NCI-H1092 (cell line): ENCODE data around the gene C1QTNF4.

Experiments used
- DNase-seq: peaks from one replicate; lab custom pipeline; 2025; lab: John Stamatoyannopoulos, UW

C1QTNF4 gene

DNA sequence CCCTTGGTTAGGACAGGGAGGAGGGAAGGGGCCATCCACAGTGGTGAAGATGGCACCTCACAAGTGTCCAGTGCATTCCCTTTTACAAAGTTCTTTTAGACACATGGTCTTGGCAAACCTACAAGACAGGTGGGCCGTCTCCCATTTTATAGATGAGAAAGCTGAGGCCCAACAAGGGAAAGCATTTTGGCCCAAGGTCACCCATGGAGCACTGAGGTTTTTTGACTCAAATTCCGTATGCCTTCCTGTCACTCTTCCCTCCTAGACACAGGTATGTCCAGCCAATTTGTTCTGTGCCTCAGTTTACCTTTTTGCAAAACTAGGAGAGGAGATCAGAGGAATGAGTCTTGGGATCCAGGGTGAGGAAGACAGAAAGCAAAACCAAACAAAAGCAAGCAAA, 1.2 kb downstream of the C1QTNF4 start:
- DNase-seq = no peak

DNA sequence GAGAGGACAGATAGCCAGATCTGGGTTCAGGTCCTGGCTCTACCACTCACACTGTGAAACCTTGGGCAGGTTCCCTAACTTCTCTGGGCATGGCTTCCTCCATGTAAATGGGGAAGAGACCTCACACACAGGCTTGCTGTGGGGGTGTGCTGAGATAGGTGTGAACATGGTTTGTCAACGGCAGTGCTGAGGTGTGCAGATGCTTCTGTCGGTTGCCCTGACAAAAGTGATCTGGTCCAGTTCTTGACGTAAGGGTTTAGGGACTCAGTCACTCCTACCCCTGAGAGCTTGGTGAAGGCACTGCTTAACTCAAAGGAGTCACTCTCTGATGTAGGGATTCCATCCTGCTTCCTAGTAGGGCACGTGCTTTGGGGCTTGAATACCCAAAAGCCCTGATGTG, 2.0 kb downstream of the C1QTNF4 start:
- DNase-seq = no peak

DNA sequence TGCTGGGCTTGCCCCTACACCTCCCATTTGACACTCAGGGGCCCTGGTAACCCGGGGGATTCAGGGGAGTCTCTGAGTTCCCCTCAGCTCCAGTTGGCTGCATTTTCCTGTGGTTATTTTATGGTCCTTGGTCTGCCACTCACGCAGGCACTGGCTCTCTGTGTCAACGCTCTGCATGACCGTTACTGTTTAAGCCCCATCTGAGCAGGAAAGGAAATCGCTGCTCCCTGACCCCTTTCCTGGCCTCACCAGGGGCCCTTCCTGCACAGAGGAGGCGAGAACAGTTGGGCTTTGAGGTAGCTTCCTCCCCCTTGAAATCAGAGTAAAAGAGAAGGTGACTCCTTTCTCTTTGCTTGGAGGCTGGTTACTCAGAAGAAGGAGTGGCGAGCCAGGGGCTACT, 2.4 kb downstream of the C1QTNF4 start:
- DNase-seq = no peak

DNA sequence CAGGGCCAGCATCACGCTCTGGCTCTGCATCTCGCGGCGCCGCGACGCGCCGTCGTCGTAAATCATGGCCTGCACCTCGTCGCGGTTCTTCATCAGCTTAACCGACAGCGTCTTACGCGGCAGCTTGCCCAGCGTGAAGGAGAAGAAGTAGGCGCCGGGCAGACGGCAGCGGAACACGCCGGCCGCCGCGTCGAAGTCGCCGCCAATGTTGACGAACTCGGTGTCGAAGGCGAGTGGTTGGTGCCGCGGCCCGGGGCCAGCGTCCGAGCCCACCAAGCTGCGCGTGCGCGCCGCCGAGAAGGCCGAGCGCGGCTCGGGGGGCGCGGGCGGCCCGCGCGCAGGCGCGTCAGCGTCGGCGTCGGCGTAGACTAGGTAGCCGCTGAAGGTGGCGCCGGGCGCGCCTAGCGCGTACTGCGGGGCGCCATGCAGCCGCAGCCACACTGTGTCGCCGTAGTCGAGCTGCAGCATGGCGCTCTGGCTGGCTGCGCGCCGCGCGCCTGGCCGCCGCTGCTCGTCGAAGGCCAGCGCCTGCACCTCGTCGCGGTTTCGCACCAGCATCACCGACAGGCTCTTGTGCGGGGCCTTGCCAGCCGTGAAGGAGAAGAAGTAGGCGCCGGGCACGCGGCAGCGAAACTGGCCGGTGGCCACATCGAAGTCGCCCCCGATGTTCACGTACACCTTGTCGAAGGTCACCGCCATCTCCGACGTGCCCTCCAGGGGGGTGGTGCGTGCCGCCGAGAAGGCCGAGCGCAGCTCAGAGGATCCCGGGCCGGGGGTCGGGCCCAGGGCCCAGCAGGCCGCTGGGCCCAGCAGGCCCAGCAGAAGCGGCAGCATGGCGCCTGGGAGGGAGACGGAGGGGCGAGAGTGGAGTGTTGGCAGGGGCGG, 4.0 kb downstream of the C1QTNF4 start:
- DNase-seq = no peak

DNA sequence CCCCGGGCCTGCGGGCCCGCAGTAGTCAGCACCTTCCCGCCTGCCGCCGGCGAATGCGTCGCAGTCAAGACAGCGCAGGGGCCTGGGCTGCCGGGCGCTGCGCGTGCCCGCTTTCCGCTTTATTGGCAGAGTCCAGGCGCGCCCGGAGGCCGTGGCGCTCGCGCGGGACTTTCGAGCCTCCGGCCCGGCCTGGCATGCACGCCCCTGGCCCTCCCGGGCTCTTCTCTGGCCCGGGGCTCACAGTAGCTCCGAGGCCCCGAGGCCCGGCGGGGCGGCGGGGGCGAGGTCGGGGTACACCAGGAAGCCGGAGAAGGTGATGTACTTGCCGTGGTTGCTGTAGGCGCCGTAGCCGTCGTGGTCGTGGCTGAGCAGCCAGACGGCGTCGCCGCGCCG, 4.6 kb downstream of the C1QTNF4 start:
- DNase-seq = no peak

DNA sequence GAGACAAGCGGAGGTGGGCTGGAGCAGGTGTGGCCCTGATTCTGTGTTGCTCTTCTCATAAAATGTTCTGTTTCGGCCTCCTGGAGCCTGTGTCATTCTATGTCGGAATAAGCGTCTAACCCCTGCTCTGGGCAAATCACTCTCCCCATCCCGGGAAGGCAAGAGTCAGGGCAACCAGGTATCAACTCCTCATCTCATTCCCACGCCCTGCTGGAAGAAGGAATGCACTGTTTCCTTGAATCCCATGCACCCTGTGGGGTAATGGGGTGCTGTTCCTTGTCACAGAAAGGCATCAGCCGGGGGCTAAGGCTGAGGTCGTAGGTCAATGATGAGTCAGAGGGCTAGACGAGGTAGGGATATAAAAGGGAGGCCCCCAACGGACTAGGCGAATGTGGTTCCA, 5.1 kb downstream of the C1QTNF4 start:
- no peak for DNase-seq

DNA sequence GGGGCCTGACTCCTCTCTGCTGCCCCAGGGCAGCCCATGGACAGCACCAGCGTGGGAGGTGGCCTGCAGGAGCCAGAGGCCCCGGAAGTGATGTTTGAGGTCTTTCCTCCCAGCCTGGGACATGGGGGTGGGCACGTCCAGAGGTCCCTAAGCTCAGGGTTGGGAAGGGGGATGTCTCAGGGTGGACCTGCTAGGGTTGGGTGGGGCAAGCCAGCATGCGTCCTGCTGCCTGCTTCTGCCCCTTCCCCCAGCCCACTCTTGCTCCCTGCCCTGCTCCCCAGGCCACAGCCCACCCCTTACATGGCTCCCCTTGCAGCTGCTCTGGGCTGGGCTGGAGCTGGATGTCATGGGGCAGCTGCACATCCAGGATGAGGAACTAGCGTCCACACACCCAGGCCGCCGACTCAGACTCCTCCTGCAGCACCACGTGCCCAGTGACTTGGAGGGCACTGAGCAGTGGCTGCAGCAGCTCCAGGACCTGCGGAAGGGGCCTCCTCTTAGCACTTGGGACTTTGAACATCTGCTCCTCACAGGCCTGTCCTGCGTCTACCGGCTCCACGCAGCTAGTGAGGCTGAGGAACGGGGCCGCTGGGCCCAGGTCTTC, 6.4 kb downstream of the C1QTNF4 start:
- no peak for DNase-seq

DNA sequence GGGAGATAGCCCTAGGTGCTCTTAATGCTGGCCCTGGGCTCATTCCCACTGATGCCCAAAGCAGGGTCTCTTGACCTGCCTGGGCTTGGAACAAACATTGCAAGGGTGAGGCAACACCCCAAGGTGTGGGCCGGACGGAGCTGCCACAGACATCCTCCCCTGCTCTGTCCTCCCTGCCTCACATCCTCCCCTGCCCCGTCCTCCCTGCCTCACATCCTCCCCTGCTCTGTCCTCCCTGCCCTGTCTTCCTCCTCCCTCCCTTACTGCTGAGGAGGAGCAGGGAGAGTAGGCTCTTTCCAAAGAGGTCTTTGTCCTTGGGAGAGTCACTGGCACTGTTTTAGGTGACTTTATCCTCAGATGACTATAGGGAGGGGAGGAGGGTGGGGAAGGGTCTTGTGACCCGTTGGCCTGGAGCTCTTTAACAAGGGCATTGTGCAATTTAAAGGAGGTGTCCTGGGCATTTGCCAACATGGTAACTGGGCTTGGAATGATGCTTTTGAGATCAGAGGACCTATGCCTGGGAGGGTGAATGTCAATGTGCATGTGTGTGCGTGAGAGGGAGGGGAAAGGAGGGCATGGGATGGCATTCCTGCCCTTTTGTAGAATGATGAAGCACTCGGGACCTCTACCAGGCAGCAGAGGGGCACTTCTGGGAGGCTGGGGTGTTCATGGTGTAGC, 7.0 kb downstream of the C1QTNF4 start:
- DNase-seq = no peak

DNA sequence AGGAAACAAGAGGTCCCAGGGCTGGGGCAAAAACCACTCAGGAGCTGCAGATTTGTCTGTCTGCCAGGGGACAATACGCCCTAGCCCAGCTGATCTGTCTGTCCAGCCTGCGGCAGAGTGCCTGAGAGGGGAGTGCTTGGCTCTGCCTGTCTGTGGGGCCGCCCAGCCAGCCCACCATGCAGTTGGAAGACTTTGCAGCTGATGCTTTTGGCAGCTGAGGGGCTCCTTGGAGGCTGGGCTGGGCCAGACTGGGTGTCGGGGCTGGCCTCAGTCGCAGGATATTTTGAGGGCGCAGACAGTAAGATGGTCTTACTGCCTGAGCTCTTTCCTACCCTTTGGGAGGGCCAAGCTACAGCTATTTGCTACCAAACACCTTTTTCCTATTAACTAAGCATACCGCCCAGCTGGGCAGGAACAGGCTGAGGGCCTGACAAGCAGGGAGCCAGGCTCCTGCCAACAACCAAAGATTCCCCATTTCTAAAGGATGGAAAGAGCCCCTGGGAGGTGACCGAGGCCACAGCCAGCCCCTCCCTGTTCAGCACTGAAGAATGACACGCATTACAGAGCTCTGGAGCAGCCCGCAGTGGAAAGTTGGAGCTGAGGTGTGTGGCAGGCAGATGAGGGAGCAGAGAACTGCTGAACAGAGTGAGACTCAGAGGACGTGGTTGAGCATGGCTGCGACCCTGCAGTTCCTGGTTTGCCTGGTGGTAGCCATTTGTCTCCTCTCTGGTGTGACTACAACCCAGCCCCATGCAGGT, 7.9 kb downstream of the C1QTNF4 start, which contains the start of gene FAM180B:
FAM180B (plus strand) TSS at position 581 of the 758 bp plus-strand sequence; CDS start at position 672, 91 bp downstream.
- DNase-seq = no peak

DNA sequence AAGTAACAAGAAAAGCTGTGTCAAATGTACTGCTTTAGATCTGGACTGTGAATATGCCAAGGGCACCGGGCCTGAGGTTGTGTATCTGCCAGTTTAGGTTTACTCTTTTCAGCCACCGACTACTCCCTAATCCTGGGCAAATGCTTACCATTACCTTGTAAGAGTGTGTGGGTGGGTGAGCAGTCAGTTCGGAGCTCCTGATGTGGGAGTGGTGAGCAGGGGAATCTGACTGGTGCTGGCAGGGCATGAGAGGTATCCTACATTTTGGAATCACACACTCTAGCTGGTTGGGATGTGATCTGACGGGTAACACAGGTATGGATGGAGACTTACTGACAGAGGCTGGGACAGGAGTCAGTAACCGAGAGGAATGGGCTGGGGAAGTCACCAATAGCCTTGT, 10.4 kb downstream of the C1QTNF4 start:
- DNase-seq = no peak

DNA sequence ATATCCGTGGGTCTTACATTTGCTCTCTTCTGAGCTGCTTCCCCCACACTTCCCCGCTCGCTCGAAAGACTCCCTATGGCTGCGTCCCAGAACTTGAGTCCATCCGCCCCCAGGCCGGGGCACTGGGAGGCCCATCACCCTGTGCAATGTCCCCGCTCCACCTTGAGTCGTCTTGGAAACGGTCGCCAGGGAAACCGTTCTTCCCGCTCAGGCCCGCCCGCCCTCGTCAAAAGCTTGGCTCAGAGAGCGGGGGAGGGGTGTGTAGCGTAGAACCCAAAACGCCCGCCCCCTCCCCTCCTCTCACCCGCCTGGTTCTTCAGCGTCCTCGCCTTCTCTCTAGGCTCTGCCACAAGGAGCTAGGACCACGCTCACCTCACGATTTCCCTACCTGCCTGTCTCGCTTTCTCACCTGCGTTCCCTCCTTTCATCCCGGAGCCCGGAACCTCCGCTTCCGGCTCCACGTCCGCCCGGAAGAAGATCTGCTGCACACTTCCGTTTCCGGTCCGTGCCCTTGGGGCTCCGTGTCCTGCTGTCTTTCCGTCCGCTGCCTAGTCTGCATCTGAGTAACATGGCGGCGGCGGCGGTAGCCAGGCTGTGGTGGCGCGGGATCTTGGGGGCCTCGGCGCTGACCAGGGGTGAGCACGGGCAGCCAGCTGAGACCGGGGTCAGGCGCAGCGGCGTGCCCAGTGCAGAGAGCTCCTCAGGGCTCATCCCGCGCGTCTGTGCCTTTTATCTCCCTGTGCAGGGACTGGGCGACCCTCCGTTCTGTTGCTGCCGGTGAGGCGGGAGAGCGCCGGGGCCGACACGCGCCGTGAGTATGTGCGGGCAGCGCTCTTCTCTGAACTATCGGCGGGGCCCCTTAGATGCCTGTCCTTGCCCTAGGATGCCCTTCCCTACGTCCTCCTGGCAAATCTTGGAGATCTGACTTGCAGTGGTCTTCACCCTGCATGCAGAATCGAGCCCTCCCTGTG, 15.4 kb downstream of the C1QTNF4 start, which contains the start of the genes KBTBD4 and NDUFS3:
KBTBD4 (minus strand) TSS at position 447 of the 971 bp plus-strand sequence; CDS start at position 428, 19 bp downstream.
NDUFS3 (plus strand) TSS at position 551 of the 971 bp plus-strand sequence; CDS start at position 569, 18 bp downstream.
- peak; percentile 85 for DNase-seq

DNA sequence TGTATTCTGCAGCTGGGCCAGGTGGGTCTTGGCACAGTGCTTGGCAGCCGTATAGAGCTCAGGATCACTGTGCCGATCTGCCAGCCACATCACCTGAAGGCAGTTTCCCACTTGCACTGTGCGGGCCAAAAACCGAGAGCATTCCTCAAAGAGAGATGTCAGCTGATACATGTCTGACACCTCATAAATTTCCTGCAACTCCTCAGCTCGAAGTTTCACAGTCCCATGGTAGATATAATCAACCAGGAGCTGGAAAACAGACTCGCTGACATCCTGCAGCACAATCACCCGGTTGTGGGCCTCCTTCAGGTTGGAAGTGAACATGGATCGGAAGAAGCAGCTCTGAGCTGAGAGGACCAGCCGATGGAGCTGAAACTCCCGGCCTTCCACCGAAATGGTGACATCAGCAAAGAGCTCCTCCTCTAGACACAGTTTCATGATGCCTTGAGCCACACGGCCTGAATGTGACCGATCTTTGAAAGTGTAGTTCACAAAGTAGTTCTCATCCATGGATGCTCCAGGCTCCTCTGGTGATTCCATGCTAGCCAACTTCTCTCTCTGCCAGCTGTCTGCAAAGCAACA, 16.7 kb downstream of the C1QTNF4 start:
- DNase-seq = no peak

DNA sequence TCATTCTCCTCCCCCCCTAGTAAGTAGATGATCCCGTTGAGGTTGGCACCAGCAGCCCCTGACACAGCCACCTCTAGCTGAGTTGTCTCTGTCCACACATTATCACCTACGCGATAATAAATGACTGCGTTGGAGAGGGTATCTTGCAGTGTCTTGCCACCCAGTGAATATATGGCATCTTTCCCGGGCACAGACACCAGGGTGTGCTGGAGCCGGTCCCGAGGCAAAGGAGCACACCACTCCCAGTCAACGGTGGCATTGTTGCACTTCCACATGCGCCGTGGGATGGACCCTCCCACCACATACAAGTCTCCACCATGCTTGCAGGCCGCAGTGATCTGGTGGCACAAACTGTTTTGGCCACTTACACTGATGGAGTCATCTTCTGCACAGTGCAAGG, 20.9 kb downstream of the C1QTNF4 start:
- no peak for DNase-seq

DNA sequence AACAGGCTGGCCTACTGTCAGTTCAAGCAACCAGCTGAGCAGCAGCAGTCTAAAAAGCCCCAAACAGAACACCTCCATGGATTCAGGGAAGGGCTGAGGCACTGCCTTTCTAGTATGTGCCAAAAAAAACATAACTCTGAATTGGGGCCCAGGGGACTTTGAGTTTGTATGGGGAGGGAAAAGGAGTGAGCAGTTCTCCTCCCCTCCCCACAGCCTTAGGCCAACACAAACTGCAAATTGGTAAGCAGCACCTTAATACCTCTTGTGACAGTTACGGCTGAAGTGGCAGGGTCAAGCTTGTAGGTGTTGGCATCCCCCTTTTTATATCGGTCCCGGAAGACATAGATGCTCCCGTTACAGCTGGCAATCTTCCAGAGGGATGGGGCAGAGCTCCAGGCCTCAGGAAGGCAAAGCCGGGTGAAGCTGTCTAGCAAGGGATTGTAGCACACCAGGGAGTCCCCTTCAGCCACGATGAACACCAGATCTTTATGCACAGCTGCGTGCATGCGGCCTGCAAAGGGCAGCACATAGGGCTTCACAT, 21.4 kb downstream of the C1QTNF4 start:
- peak; percentile 33 for DNase-seq

DNA sequence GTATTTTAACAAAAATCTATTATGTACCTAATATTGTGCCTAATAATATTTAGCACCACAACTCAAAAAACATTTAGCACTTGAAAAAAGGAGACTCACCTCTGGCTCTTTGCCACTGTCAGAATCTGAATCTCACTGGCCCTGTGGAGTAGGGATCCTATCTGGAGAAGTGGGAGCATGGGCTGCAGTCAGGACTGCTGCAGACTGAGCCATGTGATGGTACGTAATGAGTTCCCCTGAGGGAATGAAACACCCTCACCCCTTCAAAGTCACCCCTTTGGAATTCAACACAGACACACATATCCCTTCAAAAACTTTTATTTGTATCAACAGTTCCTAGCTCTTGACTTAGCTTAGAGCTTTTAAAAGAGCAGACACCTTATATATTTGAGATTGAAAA, 22.3 kb downstream of the C1QTNF4 start:
- DNase-seq = no peak

DNA sequence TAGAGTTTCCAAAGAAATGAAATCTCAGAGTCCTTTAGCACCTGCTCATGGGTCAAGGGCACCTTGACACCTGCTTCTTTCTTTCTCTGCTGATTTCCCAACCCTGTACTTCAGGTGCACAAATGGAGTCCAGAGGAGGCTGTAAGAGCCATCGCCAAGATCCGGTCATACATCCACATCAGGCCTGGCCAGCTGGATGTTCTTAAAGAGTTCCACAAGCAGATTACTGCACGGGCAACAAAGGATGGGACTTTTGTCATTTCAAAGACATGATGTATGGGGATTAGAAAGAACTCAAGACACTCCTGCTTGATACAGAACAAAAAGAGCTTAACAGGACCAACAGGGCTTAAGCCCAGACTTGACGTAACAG, 22.9 kb downstream of the C1QTNF4 start:
- DNase-seq = no peak

DNA sequence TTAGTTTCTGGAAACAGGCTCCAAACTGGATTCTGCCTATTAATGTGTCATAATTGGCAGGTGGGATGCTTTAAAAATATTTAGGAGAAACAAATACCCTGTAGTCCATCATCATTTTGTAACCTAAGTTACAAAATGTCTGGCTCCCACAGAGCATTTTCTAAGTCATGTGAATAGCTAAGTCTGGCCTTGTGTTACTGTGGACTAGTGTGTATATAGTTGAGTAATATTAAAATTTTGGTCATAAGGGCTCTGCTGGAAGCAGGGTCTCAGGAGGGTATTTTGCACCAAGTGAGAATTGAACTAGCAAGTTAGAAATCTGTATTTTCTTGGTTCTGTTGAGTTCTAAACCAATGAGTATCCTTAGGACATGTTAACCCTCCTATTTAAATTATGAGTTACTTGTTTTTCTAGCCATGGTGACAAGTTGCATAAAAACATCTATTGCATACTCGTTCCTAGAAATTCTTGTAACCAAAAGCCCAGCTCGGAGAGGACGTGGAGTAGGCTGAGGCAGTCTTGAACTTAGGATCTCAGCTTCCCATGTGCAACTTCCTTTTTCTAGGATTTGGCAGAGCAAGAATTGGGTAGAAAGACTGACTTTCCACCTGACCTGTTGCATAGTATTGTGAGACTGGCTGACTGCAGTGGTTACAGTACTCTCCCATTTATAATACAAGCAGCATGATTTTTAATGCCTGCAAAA, 23.4 kb downstream of the C1QTNF4 start:
- DNase-seq = no peak

DNA sequence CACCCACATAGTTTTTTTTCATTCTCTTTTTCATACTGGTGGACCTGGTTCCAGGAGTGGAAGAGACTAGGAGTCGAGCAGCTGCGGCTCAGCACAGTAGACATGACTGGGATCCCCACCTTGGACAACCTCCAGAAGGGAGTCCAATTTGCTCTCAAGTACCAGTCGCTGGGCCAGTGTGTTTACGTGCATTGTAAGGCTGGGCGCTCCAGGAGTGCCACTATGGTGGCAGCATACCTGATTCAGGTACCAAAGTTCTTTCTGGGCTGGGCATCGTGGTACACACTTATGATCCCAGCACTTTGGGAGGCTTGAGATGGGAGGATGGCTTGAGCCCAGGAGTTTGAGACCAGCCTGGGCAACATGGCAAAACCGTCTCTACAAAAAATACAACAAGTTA, 24.6 kb downstream of the C1QTNF4 start:
- no peak for DNase-seq

DNA sequence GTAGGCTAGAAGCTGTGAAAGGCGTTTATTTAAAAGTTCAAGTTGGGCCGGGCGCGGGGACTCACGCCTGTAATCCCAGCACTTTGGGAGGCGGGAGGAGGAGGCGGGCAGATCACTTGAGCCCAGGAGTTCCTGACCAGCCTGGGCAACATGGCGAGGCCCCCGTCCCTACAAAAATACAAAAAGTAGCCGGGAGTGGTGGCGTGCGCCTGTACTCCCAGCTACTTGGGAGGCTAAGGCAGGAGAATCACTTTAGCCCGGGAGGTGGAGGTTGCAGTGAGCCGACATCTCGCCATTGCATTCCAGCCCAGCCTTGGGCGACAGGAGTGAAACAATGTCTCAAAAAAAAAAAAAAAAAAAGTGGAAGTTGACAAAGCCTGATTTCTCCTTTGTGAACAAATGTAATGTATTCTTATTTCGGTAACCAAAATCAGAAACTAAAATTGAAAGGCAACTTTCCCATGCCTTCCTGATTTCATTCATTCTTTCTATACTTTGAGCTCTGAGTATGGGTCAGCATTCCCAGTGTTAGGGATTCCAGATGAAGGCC, 28.0 kb downstream of the C1QTNF4 start:
- DNase-seq = no peak
